Measurements from ENCODE around the gene SHC2. TPM values are rescaled to one million over a fixed set of nuclear protein-coding genes. Genes with fewer than 3 reads are reported as not detected.
"Not testable (repeated sequence)": the region's sequence is repeated elsewhere in the genome, so short reads cannot be mapped to it uniquely, and the experiment has no call there.

SHC2 gene
- total and polyA plus RNA-seq, 2 donors (not counting 1 experiment from before 2014, with no cell fraction given) = 0.02 to 2.5 TPM

DNA sequence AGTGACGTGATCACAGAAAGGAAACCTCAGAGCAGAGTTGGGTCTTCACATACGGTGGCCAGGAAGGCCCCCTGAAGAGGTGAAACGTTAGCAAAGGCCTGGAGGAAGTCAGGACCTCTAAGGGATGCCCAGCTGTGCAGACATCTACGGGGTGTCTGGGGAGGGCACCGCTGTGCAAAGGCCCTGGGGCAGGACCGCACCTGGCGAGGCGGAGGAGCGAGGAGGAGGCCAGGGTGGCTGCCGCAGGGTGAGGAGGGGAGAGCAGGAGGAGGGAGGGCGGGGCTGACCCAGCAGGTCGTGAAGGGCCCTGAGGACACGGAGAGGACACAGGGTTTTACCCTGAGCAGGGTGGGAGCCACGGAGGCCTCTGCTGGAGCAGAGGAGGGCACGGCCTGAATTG lies 23.7 kb upstream of the SHC2 start:
- no peak overlapping the region for H3K4me3 ChIP-seq (replicated peaks in 1 of 4; ENCODE audit: control extremely low read depth in 1 of 4, insufficient read depth in 1 of 4, low read depth in 3 of 4, low read length in 4 of 4)
- TF ChIP-seq CTCF (conservative IDR thresholded peaks at IDR 0.05 in 1 of 2, IDR thresholded peaks at IDR 0.05 in 1 of 2; ENCODE audit: low read depth in 1 of 2, low read length in 2 of 2) (no peak), EZH2 (IDR thresholded peaks at IDR 0.05; ENCODE audit: low read length, missing control alignments) (no peak)

DNA sequence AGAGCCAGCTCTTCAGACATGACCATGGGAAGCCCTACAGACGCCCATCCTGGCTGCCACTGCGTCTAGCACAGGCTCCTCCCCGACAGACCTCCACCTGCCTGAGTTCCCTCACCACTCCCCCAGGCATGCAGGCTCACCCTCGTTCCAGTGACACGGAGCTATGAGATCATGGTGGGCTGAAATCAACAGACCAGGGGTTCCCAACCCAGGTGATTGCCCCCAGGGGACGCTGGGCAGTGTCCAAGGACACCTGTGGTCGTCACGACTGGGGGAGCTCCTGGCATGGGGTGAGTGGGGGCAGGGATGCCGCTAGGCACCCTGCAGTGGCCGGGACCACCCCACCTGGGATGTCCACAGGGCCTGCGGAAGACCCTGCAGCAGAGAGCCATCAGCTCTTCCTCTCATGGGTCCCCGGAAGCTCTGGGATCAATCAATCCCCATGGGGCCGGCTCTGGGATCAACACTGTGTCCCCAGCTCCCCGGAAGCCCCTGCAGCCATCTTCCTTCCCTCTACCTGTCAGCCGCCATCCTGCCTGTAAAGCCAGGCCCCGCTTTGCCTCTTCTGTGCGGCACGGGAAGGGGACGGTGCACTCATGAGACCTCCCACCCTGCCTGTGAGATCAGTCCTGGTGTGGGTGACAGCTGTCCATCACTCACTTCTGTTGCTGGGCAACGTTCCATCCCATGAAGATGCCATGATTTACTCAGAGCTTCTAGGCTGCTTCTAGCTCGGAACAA lies 22.7 kb upstream of the SHC2 start:
- no peak for DNase-seq (ENCODE audit: low read depth in 2 of 2)
- no peaks in the 10 kb centered on the region for H3K9me3 ChIP-seq (ENCODE audit: control insufficient read depth, insufficient read depth, low read depth, low read length)
- no peak overlapping the region for H3K4me3 ChIP-seq (replicated peaks in 1 of 4; ENCODE audit: control extremely low read depth in 1 of 4, insufficient read depth in 1 of 4, low read depth in 3 of 4, low read length in 4 of 4)
- peaks cover 5% of the 10 kb centered on the region for H3K4me1 ChIP-seq (ENCODE audit: control insufficient read depth, extremely low read depth, insufficient read depth, low read length)
- H3K79me2 ChIP-seq (ENCODE audit: control insufficient read depth, insufficient read depth, low read length) = no peaks in the 10 kb centered on the region
- no peaks in the 10 kb centered on the region for H3K27me3 ChIP-seq (ENCODE audit: control insufficient read depth, insufficient read depth, low read length)
- no peaks in the 10 kb centered on the region for H3K36me3 ChIP-seq (ENCODE audit: control insufficient read depth, insufficient read depth, low read length)
- no peak overlapping the region for H2AFZ ChIP-seq (ENCODE audit: low read length)
- no peak overlapping the region for H3K4me2 ChIP-seq (ENCODE audit: extremely low read depth, insufficient read depth, low read length)
- no peak overlapping the region for H3K27ac ChIP-seq (ENCODE audit: insufficient read depth, low read length)
- no peak for TF ChIP-seq EZH2 (IDR thresholded peaks at IDR 0.05; ENCODE audit: low read length, missing control alignments)
- TF ChIP-seq CTCF (conservative IDR thresholded peaks at IDR 0.05 in 1 of 2, IDR thresholded peaks at IDR 0.05 in 1 of 2; ENCODE audit: low read depth in 1 of 2, low read length in 2 of 2) = no peak
- H4K20me1 ChIP-seq (ENCODE audit: control insufficient read depth, extremely low read depth, insufficient read depth, low read length) = no peaks in the 10 kb centered on the region
- no peak overlapping the region for H3K9ac ChIP-seq (ENCODE audit: insufficient read depth, low read length)

More for the DNA sequence above, 23.7 kb upstream of the SHC2 start:
- peaks cover 5% of the 10 kb centered on the region for H3K4me1 ChIP-seq (ENCODE audit: control insufficient read depth, extremely low read depth, insufficient read depth, low read length)
- H4K20me1 ChIP-seq (ENCODE audit: control insufficient read depth, extremely low read depth, insufficient read depth, low read length) = no peaks in the 10 kb centered on the region
- no peaks in the 10 kb centered on the region for H3K79me2 ChIP-seq (ENCODE audit: control insufficient read depth, insufficient read depth, low read length)
- DNase-seq (ENCODE audit: low read depth in 2 of 2) = no peak
- H3K36me3 ChIP-seq (ENCODE audit: control insufficient read depth, insufficient read depth, low read length) = no peaks in the 10 kb centered on the region
- H3K9me3 ChIP-seq (ENCODE audit: control insufficient read depth, insufficient read depth, low read depth, low read length) = no peaks in the 10 kb centered on the region
- no peak overlapping the region for H2AFZ ChIP-seq (ENCODE audit: low read length)
- no peak overlapping the region for H3K9ac ChIP-seq (ENCODE audit: insufficient read depth, low read length)
- H3K27me3 ChIP-seq (ENCODE audit: control insufficient read depth, insufficient read depth, low read length) = no peaks in the 10 kb centered on the region
- no peak overlapping the region for H3K4me2 ChIP-seq (ENCODE audit: extremely low read depth, insufficient read depth, low read length)
- H3K27ac ChIP-seq (ENCODE audit: insufficient read depth, low read length) = no peak overlapping the region

GRCh38 chr19:482186-483041 lies 21.6 kb upstream of the SHC2 start:
- peaks cover 5% of the 10 kb centered on the region for H3K4me1 ChIP-seq (ENCODE audit: control insufficient read depth, extremely low read depth, insufficient read depth, low read length)
- no peaks in the 10 kb centered on the region for H3K79me2 ChIP-seq (ENCODE audit: control insufficient read depth, insufficient read depth, low read length)
- TF ChIP-seq EZH2 (IDR thresholded peaks at IDR 0.05; ENCODE audit: low read length, missing control alignments) (no peak), CTCF (conservative IDR thresholded peaks at IDR 0.05 in 1 of 2, IDR thresholded peaks at IDR 0.05 in 1 of 2; ENCODE audit: low read depth in 1 of 2, low read length in 2 of 2) (no peak)
- no peaks in the 10 kb centered on the region for H3K36me3 ChIP-seq (ENCODE audit: control insufficient read depth, insufficient read depth, low read length)
- H3K9ac ChIP-seq (ENCODE audit: insufficient read depth, low read length) = no peak overlapping the region
- no peaks in the 10 kb centered on the region for H3K9me3 ChIP-seq (ENCODE audit: control insufficient read depth, insufficient read depth, low read depth, low read length)
- no peak for DNase-seq (ENCODE audit: low read depth in 2 of 2)
- no peak overlapping the region for H3K4me2 ChIP-seq (ENCODE audit: extremely low read depth, insufficient read depth, low read length)
- no peak overlapping the region for H3K27ac ChIP-seq (ENCODE audit: insufficient read depth, low read length)
- no peaks in the 10 kb centered on the region for H3K27me3 ChIP-seq (ENCODE audit: control insufficient read depth, insufficient read depth, low read length)
- H4K20me1 ChIP-seq (ENCODE audit: control insufficient read depth, extremely low read depth, insufficient read depth, low read length) = no peaks in the 10 kb centered on the region
- H3K4me3 ChIP-seq (replicated peaks in 1 of 4; ENCODE audit: control extremely low read depth in 1 of 4, insufficient read depth in 1 of 4, low read depth in 3 of 4, low read length in 4 of 4) = no peak overlapping the region
- H2AFZ ChIP-seq (ENCODE audit: low read length) = no peak overlapping the region

DNA sequence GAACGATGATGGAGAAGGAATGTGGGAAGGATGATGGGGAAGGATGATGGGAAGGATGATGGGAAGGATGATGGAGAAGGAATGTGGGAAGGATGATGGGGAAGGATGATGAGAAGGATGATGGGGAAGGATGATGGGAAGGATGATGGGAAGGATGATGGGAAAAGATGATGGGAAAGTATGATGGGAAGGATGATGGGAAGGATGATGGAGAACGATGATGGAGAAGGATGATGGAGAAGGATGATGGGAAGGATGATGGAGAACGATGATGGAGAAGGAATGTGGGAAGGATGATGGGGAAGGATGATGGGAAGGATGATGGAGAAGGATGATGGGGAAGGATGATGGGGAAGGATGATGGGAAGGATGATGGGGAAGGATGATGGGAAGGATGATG lies 20.3 kb upstream of the SHC2 start:
- not testable (repeated sequence) for H3K4me2 ChIP-seq (ENCODE audit: extremely low read depth, insufficient read depth, low read length); H3K9ac ChIP-seq (ENCODE audit: insufficient read depth, low read length); H3K9me3 ChIP-seq (ENCODE audit: control insufficient read depth, insufficient read depth, low read depth, low read length)

More for the DNA sequence above, 20.3 kb upstream of the SHC2 start:
- H3K36me3 ChIP-seq (ENCODE audit: control insufficient read depth, insufficient read depth, low read length); H3K79me2 ChIP-seq (ENCODE audit: control insufficient read depth, insufficient read depth, low read length); H3K4me3 ChIP-seq (replicated peaks in 1 of 4; ENCODE audit: control extremely low read depth in 1 of 4, insufficient read depth in 1 of 4, low read depth in 3 of 4, low read length in 4 of 4); H3K27me3 ChIP-seq (ENCODE audit: control insufficient read depth, insufficient read depth, low read length); H3K27ac ChIP-seq (ENCODE audit: insufficient read depth, low read length); H2AFZ ChIP-seq (ENCODE audit: low read length); H3K4me1 ChIP-seq (ENCODE audit: control insufficient read depth, extremely low read depth, insufficient read depth, low read length); DNase-seq (ENCODE audit: low read depth in 2 of 2); H4K20me1 ChIP-seq (ENCODE audit: control insufficient read depth, extremely low read depth, insufficient read depth, low read length): not testable (repeated sequence)
